Kidney (tissue), 14 donors: ENCODE results near the gene PPP1R26. TPM values are rescaled to one million over a fixed set of nuclear protein-coding genes. Genes with fewer than 3 reads are reported as not detected.
A peak's percentile ranks its signal among the peaks of the same experiment; 100 is the strongest.
"Not testable (repeated sequence)": the region's sequence is repeated elsewhere in the genome, so short reads cannot be mapped to it uniquely, and the experiment has no call there.

Source experiments
- DNase-seq, 5 donors: peaks; one replicate each; pipeline ENCODE4 v3.0.0-alpha.2; 2013 to 2020
- FAIRE-seq: peaks from 2 replicates; lab custom pipeline; 2012; peaks lifted over from hg19 to GRCh38; lab: Jason Lieb, UNC
- H3K27ac ChIP-seq, 2 donors: one replicate each; pipeline ENCODE4 v1.7.0; 2013; ENCODE audit warnings: low read depth in 2 of 2, low read length in 2 of 2, inconsistent platforms in 1 of 2
- H3K27me3 ChIP-seq: one replicate; pipeline ENCODE4 v1.7.1; 2013; ENCODE audit warnings: low read length, inconsistent platforms; ENCODE audit not compliant: control insufficient read depth, insufficient read depth
- H3K36me3 ChIP-seq, 3 donors: one replicate each; pipeline versions ENCODE4 v1.7.0 to v1.7.1; 2013; ENCODE audit warnings: low read length in 3 of 3, control low read depth in 1 of 3, inconsistent platforms in 1 of 3; ENCODE audit not compliant: insufficient read depth in 3 of 3, control insufficient read depth in 2 of 3
- H3K4me1 ChIP-seq, 3 donors: one replicate each; pipeline versions ENCODE4 v1.7.0 to v1.7.1; 2013; ENCODE audit warnings: low read length in 3 of 3, inconsistent platforms in 1 of 3, low read depth in 1 of 3; ENCODE audit not compliant: control insufficient read depth in 2 of 3, insufficient read depth in 2 of 3
- H3K4me3 ChIP-seq, 3 donors: one replicate each; pipeline versions ENCODE4 v1.7.0 to v1.8.1; 2013; ENCODE audit warnings: low read length in 3 of 3, control low read depth in 1 of 3, inconsistent platforms in 1 of 3
- H3K9ac ChIP-seq, 3 donors: one replicate each; pipeline versions ENCODE4 v1.7.0 to v1.7.1; 2013; ENCODE audit warnings: low read length in 3 of 3, control low read depth in 1 of 3, inconsistent platforms in 1 of 3
- H3K9me3 ChIP-seq, 3 donors: one replicate each; pipeline versions ENCODE4 v1.7.0 to v1.7.1; 2013; ENCODE audit warnings: low read length in 3 of 3, control low read depth in 1 of 3, inconsistent platforms in 1 of 3; ENCODE audit not compliant: control insufficient read depth in 2 of 3, insufficient read depth in 1 of 3
- intact Hi-C: fragments of 100-400 bp; cut with DNase I; formaldehyde crosslinking; loops from one replicate; pipeline ENCODE4 v1.11.1; 2022
- polyA plus RNA-seq: library from polyadenylated mRNA; stranded (reverse); fragments of 350-450 nt; fragmentation: Illumina TruSeq; extraction: RNeasy Lipid Tissue Mini Kit (QIAGEN cat#74804); gene quantifications from one replicate; pipeline ENCODE4 v1.2.3, GENCODE V29; 2014; ENCODE audit warnings: low read depth, low replicate concordance; ENCODE audit not compliant: insufficient read depth
- total RNA-seq: library from RNA; stranded (reverse); fragmentation: NEBNext Ultra II Directional; extraction: Animal tissue kit (Norgen Biotek cat#: 25700); gene quantifications from one replicate; pipeline ENCODE4 v1.2.1, GENCODE V29; 2021
- TF ChIP-seq, protein P1 (sequence below): IDR thresholded peaks from 3 replicates; pipeline ENCODE4 v1.5.1; 2012; ENCODE audit warnings: mild to moderate bottlenecking, moderate library complexity, borderline replicate concordance; ENCODE audit not compliant: insufficient read depth; ENCODE audit errors: extremely low read depth
- donor health status: control.
- donor health status: control.
- donor health status: control.
- donor health status: control.
- donor health status: control.
- donor health status: DM: yes; HTN: yes; CAD: no.
- donor health status: Normal renal cell carcinoma (clear cell type).

The PPP1R26 gene
- total and polyA plus RNA-seq, 2 donors from 2014 or later: 10.2 to 22.0 TPM

DNA sequence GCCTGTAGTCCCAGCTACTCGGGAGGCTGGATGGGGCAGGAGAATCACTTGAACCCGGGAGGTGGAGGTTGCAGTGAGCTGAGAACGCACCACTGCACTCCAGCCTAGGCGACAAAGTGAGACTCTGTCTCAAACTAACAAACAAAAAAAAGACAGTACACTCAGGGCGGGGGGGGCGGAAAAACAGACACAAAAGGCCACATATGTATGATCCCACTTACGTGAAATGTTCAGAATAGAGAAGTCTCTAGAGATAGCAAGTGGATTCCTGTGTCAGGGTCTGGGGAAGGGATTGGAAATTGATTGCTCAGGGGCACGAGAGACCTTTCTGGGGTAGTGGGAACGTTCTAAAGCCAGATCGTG is 32.6 kb downstream of the PPP1R26 start:
- Histone ChIP-seq H3K36me3 (no peaks in the 10 kb centered on the region), H3K9ac (no peak overlapping the region), H3K4me3 (no peak overlapping the region), H3K27me3 (no peaks in the 10 kb centered on the region), H3K4me1 (no peaks in the 10 kb centered on the region), H3K9me3 (peaks cover 0 to 3% (median 0%) of the 10 kb centered on the region in 3 donors), H3K27ac (no peak overlapping the region)
- intact Hi-C loops: no loop called here
- TF ChIP-seq, protein P1, sequence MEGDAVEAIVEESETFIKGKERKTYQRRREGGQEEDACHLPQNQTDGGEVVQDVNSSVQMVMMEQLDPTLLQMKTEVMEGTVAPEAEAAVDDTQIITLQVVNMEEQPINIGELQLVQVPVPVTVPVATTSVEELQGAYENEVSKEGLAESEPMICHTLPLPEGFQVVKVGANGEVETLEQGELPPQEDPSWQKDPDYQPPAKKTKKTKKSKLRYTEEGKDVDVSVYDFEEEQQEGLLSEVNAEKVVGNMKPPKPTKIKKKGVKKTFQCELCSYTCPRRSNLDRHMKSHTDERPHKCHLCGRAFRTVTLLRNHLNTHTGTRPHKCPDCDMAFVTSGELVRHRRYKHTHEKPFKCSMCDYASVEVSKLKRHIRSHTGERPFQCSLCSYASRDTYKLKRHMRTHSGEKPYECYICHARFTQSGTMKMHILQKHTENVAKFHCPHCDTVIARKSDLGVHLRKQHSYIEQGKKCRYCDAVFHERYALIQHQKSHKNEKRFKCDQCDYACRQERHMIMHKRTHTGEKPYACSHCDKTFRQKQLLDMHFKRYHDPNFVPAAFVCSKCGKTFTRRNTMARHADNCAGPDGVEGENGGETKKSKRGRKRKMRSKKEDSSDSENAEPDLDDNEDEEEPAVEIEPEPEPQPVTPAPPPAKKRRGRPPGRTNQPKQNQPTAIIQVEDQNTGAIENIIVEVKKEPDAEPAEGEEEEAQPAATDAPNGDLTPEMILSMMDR: no peak
- DNase-seq (peak in 1 of 5 donors; percentile 12), FAIRE-seq (no peak)

DNA sequence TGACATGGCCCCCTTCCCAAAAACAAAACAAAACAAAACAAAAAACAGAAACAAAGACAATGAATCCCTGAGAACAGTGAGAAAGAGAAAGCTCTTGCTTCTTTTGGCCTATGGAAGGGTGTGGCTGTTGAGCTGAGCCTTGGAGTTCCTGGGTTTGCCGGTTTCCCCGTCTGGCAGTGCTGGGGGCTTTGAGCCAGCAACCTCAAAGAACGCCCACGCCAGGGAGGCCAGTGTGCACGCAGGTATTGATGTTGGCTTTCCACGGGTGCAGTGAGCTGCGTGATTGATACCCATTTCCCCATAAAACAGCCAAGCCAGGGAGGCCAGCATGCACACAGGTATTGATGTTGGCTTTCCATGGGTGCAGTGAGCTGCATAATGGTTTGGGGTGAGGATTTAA is 33.3 kb downstream of the PPP1R26 start:
- H3K9ac ChIP-seq: no peak overlapping the region
- peak in 2 of 5 donors; percentile 29 to 33 for DNase-seq
- intact Hi-C loops: no loop called here
- no peak for FAIRE-seq
- H3K27me3 ChIP-seq: no peaks in the 10 kb centered on the region
- H3K36me3 ChIP-seq: no peaks in the 10 kb centered on the region
- H3K9me3 ChIP-seq: peaks cover 0 to 3% (median 0%) of the 10 kb centered on the region in 3 donors
- TF ChIP-seq, protein P1: no peak
- H3K27ac ChIP-seq: no peak overlapping the region
- no peak overlapping the region for H3K4me3 ChIP-seq
- no peaks in the 10 kb centered on the region for H3K4me1 ChIP-seq

DNA sequence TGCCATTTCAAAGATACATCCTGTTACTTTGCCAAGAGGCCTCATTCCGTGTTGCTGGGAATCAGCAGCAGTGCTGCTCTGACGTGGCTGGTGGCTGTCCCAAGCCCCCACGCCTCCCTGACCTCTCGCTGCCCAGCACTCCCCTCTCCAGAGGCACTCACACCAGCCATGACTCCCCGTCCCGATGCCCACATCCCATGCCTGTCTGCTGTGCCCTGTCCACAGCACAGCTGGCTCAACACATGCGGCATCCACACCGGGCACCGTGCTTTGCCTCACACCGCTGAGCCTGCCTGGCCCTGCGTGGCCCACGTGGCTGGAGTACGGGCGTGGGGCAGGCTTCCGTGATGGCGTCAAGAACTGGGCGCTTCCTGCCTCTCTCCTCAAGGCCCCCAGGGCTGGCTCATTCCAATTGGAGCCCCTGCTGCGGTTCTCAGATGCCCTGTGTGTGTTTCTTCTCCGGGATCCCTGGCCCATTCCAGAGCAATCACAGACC is 33.8 kb downstream of the PPP1R26 start:
- no peak for FAIRE-seq
- Histone ChIP-seq H3K36me3 (no peaks in the 10 kb centered on the region), H3K27me3 (no peaks in the 10 kb centered on the region), H3K4me3 (no peak overlapping the region), H3K9me3 (peaks cover 0 to 3% (median 0%) of the 10 kb centered on the region in 3 donors), H3K27ac (no peak overlapping the region), H3K4me1 (no peaks in the 10 kb centered on the region), H3K9ac (no peak overlapping the region)
- DNase-seq: peak in 1 of 5 donors; percentile 23
- TF ChIP-seq, protein P1: no peak
- intact Hi-C loops: no loop called here

DNA sequence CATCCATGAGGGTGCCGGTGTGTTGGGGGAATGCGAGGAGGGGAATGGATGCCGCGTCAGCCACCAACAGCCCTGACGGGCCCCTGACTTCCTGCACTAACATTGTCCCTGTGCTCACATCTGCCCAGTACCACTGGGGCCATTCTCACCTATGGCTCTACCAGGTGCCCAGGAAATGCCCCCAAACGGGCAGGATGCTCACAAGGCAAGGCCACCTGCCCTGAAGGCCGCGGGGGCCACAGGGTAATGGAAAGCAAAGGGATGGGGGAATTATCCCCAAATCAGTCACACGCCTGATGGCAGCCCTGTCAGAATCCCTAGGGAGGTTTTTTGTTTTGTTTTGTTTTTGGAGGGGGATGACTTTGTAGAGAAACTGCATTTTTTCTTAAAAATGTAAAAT is 34.3 kb downstream of the PPP1R26 start:
- H3K27me3 ChIP-seq, H3K9me3 ChIP-seq, H3K36me3 ChIP-seq, FAIRE-seq, H3K4me3 ChIP-seq, intact Hi-C loops, H3K9ac ChIP-seq, H3K27ac ChIP-seq, DNase-seq, H3K4me1 ChIP-seq: not testable (repeated sequence)
